ENCODE measurements around the gene IL1RAPL1.

DNA sequence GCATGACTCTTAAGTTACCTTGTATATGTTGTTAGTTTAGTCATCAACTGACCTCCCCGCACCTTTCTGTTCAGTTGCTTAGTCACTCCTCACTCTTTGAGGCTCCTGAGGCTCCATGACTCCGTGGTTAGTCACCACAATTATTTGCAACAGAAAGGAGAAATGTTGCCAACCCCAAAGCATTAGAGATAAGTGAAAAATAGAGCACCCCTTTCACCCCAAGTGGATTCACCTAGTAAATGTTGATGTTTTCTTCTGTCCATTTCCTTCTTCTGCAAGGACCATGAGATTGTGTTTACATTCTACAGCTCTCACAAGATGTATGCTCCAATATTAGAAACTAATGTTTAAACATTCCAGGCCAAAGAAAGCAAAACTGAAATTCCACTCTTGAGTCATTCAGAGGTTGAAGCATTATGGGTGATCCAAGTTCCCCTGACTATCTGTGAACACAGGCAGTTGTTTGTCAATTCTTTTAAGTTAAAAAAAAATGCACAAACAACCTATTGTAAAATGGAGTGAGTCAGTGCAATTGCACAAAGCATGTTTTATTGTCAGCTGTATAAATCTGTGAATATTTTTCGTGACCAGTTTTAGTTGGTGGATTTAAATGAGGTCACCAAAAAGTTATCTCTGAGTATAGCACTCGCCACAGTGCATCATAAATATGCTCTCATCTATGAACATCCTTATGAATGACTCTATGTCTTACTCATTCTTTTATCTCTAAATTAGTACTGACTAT, 1075.7 kb downstream of the IL1RAPL1 start:
- TF ChIP-seq, protein P1, sequence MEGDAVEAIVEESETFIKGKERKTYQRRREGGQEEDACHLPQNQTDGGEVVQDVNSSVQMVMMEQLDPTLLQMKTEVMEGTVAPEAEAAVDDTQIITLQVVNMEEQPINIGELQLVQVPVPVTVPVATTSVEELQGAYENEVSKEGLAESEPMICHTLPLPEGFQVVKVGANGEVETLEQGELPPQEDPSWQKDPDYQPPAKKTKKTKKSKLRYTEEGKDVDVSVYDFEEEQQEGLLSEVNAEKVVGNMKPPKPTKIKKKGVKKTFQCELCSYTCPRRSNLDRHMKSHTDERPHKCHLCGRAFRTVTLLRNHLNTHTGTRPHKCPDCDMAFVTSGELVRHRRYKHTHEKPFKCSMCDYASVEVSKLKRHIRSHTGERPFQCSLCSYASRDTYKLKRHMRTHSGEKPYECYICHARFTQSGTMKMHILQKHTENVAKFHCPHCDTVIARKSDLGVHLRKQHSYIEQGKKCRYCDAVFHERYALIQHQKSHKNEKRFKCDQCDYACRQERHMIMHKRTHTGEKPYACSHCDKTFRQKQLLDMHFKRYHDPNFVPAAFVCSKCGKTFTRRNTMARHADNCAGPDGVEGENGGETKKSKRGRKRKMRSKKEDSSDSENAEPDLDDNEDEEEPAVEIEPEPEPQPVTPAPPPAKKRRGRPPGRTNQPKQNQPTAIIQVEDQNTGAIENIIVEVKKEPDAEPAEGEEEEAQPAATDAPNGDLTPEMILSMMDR (IDR thresholded peaks at IDR 0.05 in 4 of 5, conservative IDR thresholded peaks at IDR 0.05 in 1 of 5) = no peak
- no peak for TF ChIP-seq POLR2A (IDR thresholded peaks at IDR 0.05)

Data from gastrocnemius medialis (tissue), 4 donors.